GM12878 (cell line): ENCODE measurements around the gene DPAGT1. TPM values are rescaled to one million over a fixed set of nuclear protein-coding genes. Genes with fewer than 3 reads are reported as not detected.

Experiments
- ATAC-seq: fragments of 200-7000 bp; cut with Tn5 transposase; 3 replicates; pipeline ENCODE4 v1.9.1; 2020; ENCODE audit warnings: mild to moderate bottlenecking, moderate library complexity
- BruUV-seq: library from RNA; stranded (reverse); fragments of 400-500 nt; replicated peaks from 2 replicates; lab custom pipeline; 2021; lab: Mats Ljungman, UMichigan
- CTCF ChIA-PET: fragments of 300-600 bp; sonication (Branson Sonifier 250); formaldehyde crosslinking; extraction: SDS; loops from one replicate; lab custom pipeline; 2021; ENCODE audit warnings: inconsistent platforms; lab: Yijun Ruan, JAX
- POLR2A ChIA-PET: fragments of 350-600 bp; formaldehyde crosslinking; extraction: SDS; loops from one replicate; lab custom pipeline; 2021; ENCODE audit warnings: inconsistent platforms; lab: Charles Lee
- RAD21 ChIA-PET: fragments of 300-600 bp; sonication (Branson Sonifier 250); formaldehyde crosslinking; loops from one replicate; lab custom pipeline; 2023; ENCODE audit warnings: antibody characterized with exemption; ENCODE audit not compliant: unreplicated experiment; lab: Charles Lee
- SMC1A ChIA-PET: fragments of 300-600 bp; sonication (Branson Sonifier 250); formaldehyde crosslinking; loops from one replicate; lab custom pipeline; 2023; ENCODE audit not compliant: unreplicated experiment, uncharacterized antibody; lab: Charles Lee
- DNase-seq: peaks from one replicate; pipeline ENCODE4 v3.0.0-alpha.2; 2011; ENCODE audit warnings: low read depth, low spot score
- FAIRE-seq: peaks from 3 replicates; lab custom pipeline; 2011; peaks lifted over from hg19 to GRCh38; lab: Jason Lieb, UNC
- H2AFZ ChIP-seq: 2 replicates; pipeline ENCODE4 v1.6.0; 2011; ENCODE audit warnings: low read depth, low read length, control low read depth; ENCODE audit not compliant: control insufficient read depth
- H3K27ac ChIP-seq: 2 replicates; pipeline ENCODE4 v1.5.1; 2011; ENCODE audit warnings: control low read depth; ENCODE audit not compliant: control insufficient read depth, insufficient read depth
- H3K27me3 ChIP-seq, 2 experiments: replicated peaks in 1 of 2; 2 replicates each; pipeline versions ENCODE4 v1.6.0 to v1.6.1; 2011; ENCODE audit warnings: low read length in 1 of 2; ENCODE audit not compliant: control insufficient read depth in 2 of 2, insufficient read depth in 2 of 2
- H3K36me3 ChIP-seq, 2 experiments: 2 replicates each; pipeline ENCODE4 v1.5.1; 2011; ENCODE audit warnings: low read length in 1 of 2; ENCODE audit not compliant: control insufficient read depth in 2 of 2, insufficient read depth in 2 of 2
- H3K4me1 ChIP-seq: 2 replicates; pipeline ENCODE4 v1.6.1; 2011; ENCODE audit warnings: mild to moderate bottlenecking, low read length, moderate library complexity, mixed read lengths; ENCODE audit not compliant: control insufficient read depth, insufficient read depth
- H3K4me2 ChIP-seq: 2 replicates; pipeline ENCODE4 v1.6.0; 2011; ENCODE audit warnings: control low read depth; ENCODE audit not compliant: control insufficient read depth, insufficient read depth
- H3K4me3 ChIP-seq: fragments of 200-600 bp; sonication (generic); 2 replicates; pipeline ENCODE4 v1.5.1; 2016
- H3K79me2 ChIP-seq: 2 replicates; pipeline ENCODE4 v1.6.0; 2011; ENCODE audit warnings: low read length; ENCODE audit not compliant: control insufficient read depth, insufficient read depth
- H3K9ac ChIP-seq: 2 replicates; pipeline ENCODE4 v1.8.0; 2011; ENCODE audit warnings: low read length, control low read depth, mixed read lengths; ENCODE audit not compliant: control insufficient read depth, insufficient read depth
- H3K9me3 ChIP-seq: replicated peaks from 3 replicates; pipeline ENCODE4 v1.5.1; 2011; ENCODE audit warnings: mild to moderate bottlenecking, low read length; ENCODE audit not compliant: control insufficient read depth, insufficient read depth
- H4K20me1 ChIP-seq: 2 replicates; pipeline ENCODE4 v1.6.0; 2011; ENCODE audit not compliant: control insufficient read depth, insufficient read depth
- ATF2 ChIP-seq: IDR thresholded peaks from 2 replicates; pipeline ENCODE4 v1.6.1; 2012; ENCODE audit warnings: low read length, inconsistent platforms
- ATF7 ChIP-seq: fragments of 450-650 bp; IDR thresholded peaks from 2 replicates; pipeline ENCODE4 v1.6.1; 2016; ENCODE audit warnings: low read depth, mild to moderate bottlenecking
- BACH1 ChIP-seq: fragments of 450-650 bp; IDR thresholded peaks from 2 replicates; pipeline ENCODE4 v1.6.1; 2017; ENCODE audit warnings: mild to moderate bottlenecking, borderline replicate concordance
- CHD1 ChIP-seq: IDR thresholded peaks from 2 replicates; pipeline ENCODE4 v1.6.1; 2012; ENCODE audit warnings: low read depth, low read length, improper control_type of control experiment
- CHD2 ChIP-seq: IDR thresholded peaks from 2 replicates; pipeline ENCODE4 v1.6.1; 2011; ENCODE audit warnings: low read depth, low read length, improper control_type of control experiment, borderline replicate concordance
- ETV6 ChIP-seq, 2 experiments: fragments of 450-650 bp in 1 of 2; IDR thresholded peaks in 1 of 2; conservative IDR thresholded peaks in 1 of 2; 2 replicates each; pipeline ENCODE4 v1.6.1; 2014; ENCODE audit warnings: antibody characterized with exemption in 1 of 2, borderline replicate concordance in 1 of 2, low read depth in 1 of 2, mild to moderate bottlenecking in 1 of 2, moderate library complexity in 1 of 2
- FOS ChIP-seq: IDR thresholded peaks from 3 replicates; pipeline ENCODE4 v1.6.1; 2011; ENCODE audit warnings: borderline replicate concordance; ENCODE audit not compliant: insufficient read length; ENCODE audit errors: extremely low read depth
- HDAC2 ChIP-seq: fragments of 200-600 bp; sonication (generic); IDR thresholded peaks from 2 replicates; pipeline ENCODE4 v1.6.1; 2017
- HDAC6 ChIP-seq: fragments of 200-600 bp; sonication (generic); IDR thresholded peaks from one replicate; pipeline ENCODE4 v1.8.0; 2017; ENCODE audit warnings: antibody characterized with exemption; ENCODE audit not compliant: unreplicated experiment
- JUND ChIP-seq: IDR thresholded peaks from 2 replicates; pipeline ENCODE4 v1.6.1; 2012; ENCODE audit warnings: low read depth, mild to moderate bottlenecking, low read length, improper control_type of control experiment, moderate library complexity
- MTA3 ChIP-seq: IDR thresholded peaks from 2 replicates; pipeline ENCODE4 v1.6.1; 2012; ENCODE audit warnings: low read length, inconsistent platforms, borderline replicate concordance
- POLR2A ChIP-seq: IDR thresholded peaks from 2 replicates; pipeline ENCODE4 v1.6.1; 2011; ENCODE audit warnings: low read depth, mild to moderate bottlenecking, low read length
- POLR2AphosphoS2 ChIP-seq: IDR thresholded peaks from 2 replicates; pipeline ENCODE4 v1.6.1; 2011; ENCODE audit warnings: low read depth, mild to moderate bottlenecking, low read length, improper control_type of control experiment, moderate library complexity
- POU2F2 ChIP-seq: IDR thresholded peaks from 3 replicates; pipeline ENCODE4 v1.6.1; 2011; ENCODE audit warnings: low read depth, mild to moderate bottlenecking, low read length, borderline replicate concordance
- SKIL ChIP-seq: fragments of 450-650 bp; IDR thresholded peaks from 2 replicates; pipeline ENCODE4 v1.6.1; 2017; ENCODE audit warnings: mild to moderate bottlenecking, low read depth, inconsistent platforms; ENCODE audit not compliant: poor library complexity, severe bottlenecking
- SUZ12 ChIP-seq: fragments of 200-600 bp; sonication (generic); IDR thresholded peaks from one replicate; pipeline ENCODE4 v1.6.1; 2018; ENCODE audit warnings: antibody characterized with exemption, mild to moderate bottlenecking; ENCODE audit not compliant: unreplicated experiment
- TCF3 ChIP-seq: IDR thresholded peaks from 2 replicates; pipeline ENCODE4 v1.6.1; 2012; ENCODE audit warnings: low read depth, mild to moderate bottlenecking, low read length, borderline replicate concordance; ENCODE audit not compliant: insufficient read depth
- ZNF274 ChIP-seq: IDR thresholded peaks from one replicate; pipeline ENCODE4 v1.8.0; 2011; ENCODE audit not compliant: insufficient read length, insufficient read depth
- WGBS: methylation state at CpG from one replicate; pipeline ENCODE4 v1.1.6; 2016; ENCODE audit warnings: low lambda C conversion rate; ENCODE audit not compliant: insufficient replicate concordance, insufficient coverage; ENCODE audit errors: missing lambda C conversion rate; 5-methylcytosine and 5-hydroxymethylcytosine counted together
- in situ Hi-C: fragments of 300-500 bp; cut with MboI; formaldehyde crosslinking; loops from 9 replicates; pipeline ENCODE4 v1.14.3; 2018; ENCODE audit warnings: mixed read lengths
- intact Hi-C: fragments of 100-400 bp; cut with micrococcal nuclease; formaldehyde crosslinking; loops from one replicate; pipeline ENCODE4 v1.14.2; 2022; ENCODE audit not compliant: unreplicated experiment
- polyA plus RNA-seq, 11 experiments: library from polyadenylated mRNA; depleted of rRNA in 4 of 11; unstranded in 6 of 11; stranded (reverse) in 5 of 11; fragments of >200 nt; fragmentation: Nextera tagmentation in 4 of 11; fragmentation: Illumina TruSeq in 1 of 11; extraction: Ambion mirVana in 4 of 11; extraction: Trizol in 1 of 11; gene quantifications; 1 replicate in 1 of 11; 2 replicates in 10 of 11; pipeline versions ENCODE4 v1.2.1 to v1.2.3, GENCODE V29; 2011 to 2016; ENCODE audit warnings: inconsistent platforms in 2 of 11, missing spikeins in 2 of 11, low read depth in 1 of 11
- total RNA-seq, 4 experiments: library from RNA; depleted of rRNA in 3 of 4; stranded (reverse); fragments of >200 nt in 3 of 4; fragmentation: Illumina TruSeq in 1 of 4; extraction: Trizol in 1 of 4; gene quantifications; 2 replicates each; pipeline versions ENCODE4 v1.2.1 to v1.2.3, GENCODE V29; 2013 to 2021

Gene DPAGT1
- total and polyA plus RNA-seq, 10 of the 15 experiments (the other 5 are each of a cell fraction or from before 2014, with no cell fraction given) = 20.5 to 95.6 (median 54.3) TPM

GRCh38 chr11:119092880-119093842 lies 8.5 kb downstream of the DPAGT1 start:
- ATAC-seq = no peak
- H3K9me3 ChIP-seq = no peaks in the 10 kb centered on the region
- ChIA-PET CTCF (interaction anchor here (1.1 to 2.8 kb wide), 4 partner anchors 9 to 230 kb away, joined by 3 to 13 read pairs (median 3); no protein-coding TSS in a partner anchor), SMC1A (interaction anchor here (1.0 to 1.6 kb wide), 3 partner anchors 25 to 230 kb away, joined by 3 to 4 read pairs (median 4); partner anchors contain the start of gene VPS11), RAD21 (no interaction called here), POLR2A (interaction anchor here (0.6 to 6.8 kb wide), 7 partner anchors 8 to 423 kb away, joined by 3 to 69 read pairs (median 3); partner anchors contain the start of gene HMBS)
- intact Hi-C loops (no loop called here), in situ Hi-C loops (no loop called here)
- H3K4me3 ChIP-seq = peak overlapping the region; percentile 83
- H3K79me2 ChIP-seq = peaks cover 33% of the 10 kb centered on the region
- peaks cover 21% of the 10 kb centered on the region for H3K4me1 ChIP-seq
- peak overlapping the region; percentile 88 for H3K9ac ChIP-seq
- H2AFZ ChIP-seq = no peak overlapping the region
- H3K4me2 ChIP-seq = peak overlapping the region; percentile 90
- peaks cover 14 to 16% of the 10 kb centered on the region in 2 experiments for H3K36me3 ChIP-seq
- no peaks in the 10 kb centered on the region for H3K27me3 ChIP-seq
- BruUV-seq = no TSS peak
- H3K27ac ChIP-seq = peak overlapping the region; percentile 60
- 26% methylated on average over 12 of the region's 12 CpGs for WGBS
- no peak for DNase-seq
- FAIRE-seq = no peak
- H4K20me1 ChIP-seq = no peaks in the 10 kb centered on the region
- TF ChIP-seq ATF2 (0 out of 2 replicates have a peak, but pooled peaks have one; percentile 18), JUND (no peak), POU2F2 (0 out of 3 replicates have a peak, but pooled peaks have one; percentile 6), POLR2AphosphoS2 (0 out of 2 replicates have a peak, but pooled peaks have one; percentile 32), POLR2A (peak; percentile 69; the same call in 1 of the 2 replicates), ETV6 (conservative IDR thresholded peaks at IDR 0.05 in 1 of 2, IDR thresholded peaks at IDR 0.05 in 1 of 2; ENCODE audit: borderline replicate concordance in 1 of 2, low read depth in 1 of 2) (no peak), SKIL (no peak), CHD2 (no peak), HDAC6 (no peak), ATF7 (no peak), FOS (no peak), TCF3 (no peak), MTA3 (0 out of 2 replicates have a peak, but pooled peaks have one; percentile 67), BACH1 (no peak; the same call in 1 of the 2 replicates), CHD1 (0 out of 2 replicates have a peak, but pooled peaks have one; percentile 49), ZNF274 (no peak), HDAC2 (no peak), SUZ12 (no peak)
